CD4-positive, alpha-beta T cell (primary cell): Measurements from ENCODE around the gene GSG1L. TPM values are rescaled to one million over a fixed set of nuclear protein-coding genes. Genes with fewer than 3 reads are reported as not detected.

Experiments used
- ATAC-seq: fragments of 200-7000 bp; cut with Tn5 transposase; one replicate; pipeline ENCODE4 v1.10.0; 2022; ENCODE audit warnings: mild to moderate bottlenecking; ENCODE audit not compliant: poor library complexity
- CTCF ChIA-PET: fragments of 350-600 bp; sonication (Branson Sonifier 250); formaldehyde crosslinking; loops from one replicate; lab custom pipeline; 2021; ENCODE audit warnings: antibody characterized with exemption, inconsistent platforms; lab: Charles Lee
- POLR2A ChIA-PET: fragments of 350-600 bp; sonication (Branson Sonifier 250); formaldehyde crosslinking; loops from one replicate; lab custom pipeline; 2021; ENCODE audit warnings: antibody characterized with exemption, inconsistent platforms; lab: Charles Lee
- DNase-seq, 14 experiments: peaks; one replicate each; pipeline ENCODE4 v3.0.0-alpha.2; 2013 to 2020; ENCODE audit warnings: mixed read lengths in 2 of 14
- H3K27ac ChIP-seq, 2 donors: one replicate each; pipeline versions ENCODE4 v1.5.1 to v1.7.0; 2013; ENCODE audit warnings: low read length in 2 of 2, low read depth in 1 of 2, mild to moderate bottlenecking in 1 of 2
- H3K27me3 ChIP-seq, 2 experiments: 1 replicate in 1 of 2; 2 replicates in 1 of 2; pipeline versions ENCODE4 v1.6.1 to v1.7.0; 2013; ENCODE audit warnings: low read length in 2 of 2, control low read depth in 1 of 2, mild to moderate bottlenecking in 1 of 2, moderate library complexity in 1 of 2; ENCODE audit not compliant: insufficient read depth in 2 of 2, control insufficient read depth in 1 of 2
- H3K36me3 ChIP-seq: one replicate; pipeline ENCODE4 v1.6.1; 2013; ENCODE audit warnings: low read length, control low read depth; ENCODE audit not compliant: insufficient read depth
- H3K4me1 ChIP-seq: one replicate; pipeline ENCODE4 v1.6.1; 2013; ENCODE audit warnings: low read length, control low read depth; ENCODE audit not compliant: insufficient read depth
- H3K4me3 ChIP-seq: one replicate; pipeline ENCODE4 v1.5.1; 2013; ENCODE audit warnings: mild to moderate bottlenecking, low read length, moderate library complexity
- H3K9me3 ChIP-seq, 2 experiments: 1 replicate in 1 of 2; 2 replicates in 1 of 2; pipeline versions ENCODE4 v1.6.1 to v1.7.0; 2013; ENCODE audit warnings: low read length in 2 of 2, mild to moderate bottlenecking in 2 of 2, control low read depth in 1 of 2, moderate library complexity in 1 of 2; ENCODE audit not compliant: control insufficient read depth in 1 of 2, insufficient read depth in 1 of 2
- H3K27ac Mint-ChIP-seq: one replicate; pipeline ENCODE4 v1.8.0; 2020; ENCODE audit warnings: mixed read lengths
- H3K27me3 Mint-ChIP-seq: one replicate; pipeline ENCODE4 v1.8.0; 2021; ENCODE audit warnings: mixed read lengths
- H3K36me3 Mint-ChIP-seq: one replicate; pipeline ENCODE4 v1.8.0; 2021; ENCODE audit warnings: low read depth, mixed read lengths
- H3K4me1 Mint-ChIP-seq: one replicate; pipeline ENCODE4 v1.8.0; 2021; ENCODE audit warnings: low read depth, mixed read lengths
- H3K4me3 Mint-ChIP-seq: one replicate; pipeline ENCODE4 v1.8.0; 2020; ENCODE audit warnings: mild to moderate bottlenecking, mixed read lengths
- H3K9me3 Mint-ChIP-seq: one replicate; pipeline ENCODE4 v1.8.0; 2020; ENCODE audit warnings: mixed read lengths
- intact Hi-C, 2 experiments: fragments of 100-400 bp; cut with DNase I in 1 of 2; cut with micrococcal nuclease in 1 of 2; formaldehyde crosslinking; loops; one replicate each; pipeline versions ENCODE4 v1.15.1 to v1.9.0; 2023 to 2025; cut with DNase I, micrococcal nuclease
- total RNA-seq, 174 experiments: library from RNA in 2 of 174; stranded (reverse) in 2 of 174; gene quantifications; one replicate each; pipeline ENCODE4 v1.2.3 and lab custom pipeline; 2021 to 2026
- TF ChIP-seq, protein P1 (sequence below): fragments of 200-600 bp; IDR thresholded peaks from one replicate; pipeline ENCODE4 v1.8.0; 2022; ENCODE audit warnings: antibody characterized with exemption, mild to moderate bottlenecking

Gene GSG1L
- total RNA-seq, 2 experiments from 2014 or later, result not detected

DNA sequence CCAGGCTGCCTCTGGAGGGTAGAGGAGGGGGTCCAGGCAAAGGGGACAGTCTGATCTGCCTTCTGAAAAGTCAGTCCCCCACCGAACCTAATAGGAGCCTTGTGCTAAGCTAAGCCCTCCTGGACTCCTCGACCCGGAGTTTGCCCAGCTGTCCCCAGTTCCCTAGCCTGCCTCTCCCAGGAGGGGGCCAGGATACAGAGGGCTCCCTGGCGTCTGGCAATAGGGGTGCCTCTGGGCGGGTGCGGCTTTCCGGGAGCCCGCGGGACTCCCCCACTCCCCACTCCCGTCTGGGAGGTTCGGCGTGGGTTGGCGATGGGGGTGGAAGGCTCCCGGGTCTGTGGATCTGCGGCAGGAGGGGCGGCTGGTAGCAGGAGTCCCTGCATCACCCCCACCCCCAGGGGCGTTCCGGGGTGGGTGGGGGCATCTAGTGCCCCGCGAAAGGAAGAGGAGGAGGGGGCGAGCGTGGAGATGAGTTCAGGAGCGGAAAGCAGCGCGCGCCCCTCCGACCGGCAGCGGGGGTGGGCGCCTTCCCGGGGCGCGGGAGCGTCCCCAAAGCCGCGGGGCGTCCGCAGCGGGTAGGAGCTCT, 1.2 kb downstream of the GSG1L start:
- Histone ChIP-seq H3K4me1 (peaks cover 2% of the 10 kb centered on the region), H3K27ac (no peak overlapping the region), H3K9me3 (no peaks in the 10 kb centered on the region), H3K36me3 (no peaks in the 10 kb centered on the region), H3K4me3 (no peak overlapping the region), H3K27me3 (peaks cover 26 to 55% of the 10 kb centered on the region in 2 experiments)
- CTCF ChIA-PET, result no interaction called here
- H3K27me3 Mint-ChIP-seq, result peaks cover 66% of the 10 kb centered on the region
- no peak overlapping the region for H3K4me3 Mint-ChIP-seq
- no peak overlapping the region for H3K27ac Mint-ChIP-seq
- TF ChIP-seq, protein P1, sequence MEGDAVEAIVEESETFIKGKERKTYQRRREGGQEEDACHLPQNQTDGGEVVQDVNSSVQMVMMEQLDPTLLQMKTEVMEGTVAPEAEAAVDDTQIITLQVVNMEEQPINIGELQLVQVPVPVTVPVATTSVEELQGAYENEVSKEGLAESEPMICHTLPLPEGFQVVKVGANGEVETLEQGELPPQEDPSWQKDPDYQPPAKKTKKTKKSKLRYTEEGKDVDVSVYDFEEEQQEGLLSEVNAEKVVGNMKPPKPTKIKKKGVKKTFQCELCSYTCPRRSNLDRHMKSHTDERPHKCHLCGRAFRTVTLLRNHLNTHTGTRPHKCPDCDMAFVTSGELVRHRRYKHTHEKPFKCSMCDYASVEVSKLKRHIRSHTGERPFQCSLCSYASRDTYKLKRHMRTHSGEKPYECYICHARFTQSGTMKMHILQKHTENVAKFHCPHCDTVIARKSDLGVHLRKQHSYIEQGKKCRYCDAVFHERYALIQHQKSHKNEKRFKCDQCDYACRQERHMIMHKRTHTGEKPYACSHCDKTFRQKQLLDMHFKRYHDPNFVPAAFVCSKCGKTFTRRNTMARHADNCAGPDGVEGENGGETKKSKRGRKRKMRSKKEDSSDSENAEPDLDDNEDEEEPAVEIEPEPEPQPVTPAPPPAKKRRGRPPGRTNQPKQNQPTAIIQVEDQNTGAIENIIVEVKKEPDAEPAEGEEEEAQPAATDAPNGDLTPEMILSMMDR, result no peak
- DNase-seq, result no peak
- no peak for ATAC-seq
- POLR2A ChIA-PET, result no interaction called here
- no peaks in the 10 kb centered on the region for H3K9me3 Mint-ChIP-seq
- no peaks in the 10 kb centered on the region for H3K36me3 Mint-ChIP-seq
- intact Hi-C loops, result no loop called here
- no peaks in the 10 kb centered on the region for H3K4me1 Mint-ChIP-seq

- Histone ChIP-seq H3K27ac (no peak overlapping the region), H3K9me3 (no peaks in the 10 kb centered on the region), H3K4me1 (peaks cover 2% of the 10 kb centered on the region), H3K27me3 (peaks cover 26 to 58% of the 10 kb centered on the region in 2 experiments), H3K4me3 (no peak overlapping the region), H3K36me3 (no peaks in the 10 kb centered on the region)
- H3K9me3 Mint-ChIP-seq, result no peaks in the 10 kb centered on the region
- no peak overlapping the region for H3K27ac Mint-ChIP-seq
- H3K4me1 Mint-ChIP-seq, result no peaks in the 10 kb centered on the region
- intact Hi-C loops, result no loop called here
- DNase-seq (no peak), ATAC-seq (no peak)
- peaks cover 69% of the 10 kb centered on the region for H3K27me3 Mint-ChIP-seq
- TF ChIP-seq, protein P1, result no peak
- CTCF ChIA-PET, result no interaction called here
- peak overlapping the region; percentile 4 for H3K4me3 Mint-ChIP-seq
- no peaks in the 10 kb centered on the region for H3K36me3 Mint-ChIP-seq
- POLR2A ChIA-PET, result no interaction called here
These were observed 2.0 kb downstream of the GSG1L start for GRCh38 chr16:28061352-28062101.

DNA sequence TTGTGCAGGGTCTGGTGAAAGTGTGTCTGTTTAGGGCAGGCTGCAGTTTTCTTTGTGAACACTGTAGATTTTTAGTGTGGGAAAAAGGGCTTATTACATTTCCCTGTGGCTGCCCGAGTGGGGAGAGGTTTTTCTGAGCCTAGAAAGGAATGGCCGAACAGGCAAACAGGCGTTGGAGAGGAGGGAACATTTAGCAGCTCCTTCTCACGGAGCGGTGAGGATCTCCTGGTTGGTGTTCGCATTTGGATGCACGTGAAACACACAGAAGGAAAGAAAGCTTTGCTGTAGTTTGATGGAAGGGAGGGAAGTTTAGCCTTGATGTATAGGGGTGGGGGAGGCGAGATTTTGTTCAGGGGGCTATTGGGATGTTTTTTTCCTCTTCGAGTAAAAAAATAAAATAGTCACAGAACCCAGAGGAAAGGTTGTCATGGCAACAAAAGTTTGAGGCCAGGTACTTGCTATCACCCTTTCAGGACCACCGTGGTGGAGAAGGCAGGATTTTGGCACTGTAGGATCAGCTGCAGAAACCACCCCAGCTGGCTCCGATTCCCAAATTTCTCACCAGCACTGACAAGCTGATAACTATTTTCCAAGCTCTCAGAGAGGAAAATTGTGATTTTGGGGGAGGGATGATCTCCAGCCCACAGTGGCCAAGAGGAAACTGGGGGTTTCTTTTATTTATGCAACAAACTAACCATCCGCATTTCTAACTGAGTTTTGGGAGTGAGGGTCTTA, 3.5 kb downstream of the GSG1L start:
- Mint-ChIP-seq H3K36me3 (no peaks in the 10 kb centered on the region), H3K4me1 (no peaks in the 10 kb centered on the region), H3K27ac (no peak overlapping the region), H3K27me3 (peaks cover 69% of the 10 kb centered on the region), H3K9me3 (no peaks in the 10 kb centered on the region), H3K4me3 (no peak overlapping the region)
- ChIA-PET POLR2A (no interaction called here), CTCF (interaction anchor here (1.6 kb wide), 1 partner anchor 11 kb away, joined by 3 read pairs; no protein-coding TSS in a partner anchor)
- ATAC-seq (no peak), DNase-seq (no peak)
- H3K27me3 ChIP-seq, result peaks cover 28 to 58% of the 10 kb centered on the region in 2 experiments
- TF ChIP-seq, protein P1, result no peak
- H3K4me1 ChIP-seq, result peaks cover 2% of the 10 kb centered on the region
- no peaks in the 10 kb centered on the region for H3K36me3 ChIP-seq
- H3K9me3 ChIP-seq, result no peaks in the 10 kb centered on the region
- intact Hi-C loops, result no loop called here
- H3K27ac ChIP-seq, result no peak overlapping the region
- no peak overlapping the region for H3K4me3 ChIP-seq
